ENCODE measurements around the gene ELK3.

Gene ELK3

GRCh38 chr12:96237465-96238077 lies 43.4 kb downstream of the ELK3 start:
- TF ChIP-seq ZFP3 (CRISPR knock-in tag; IDR thresholded peaks at IDR 0.05) = peak; percentile 60; the same call in 1 of the 2 replicates
- TF ChIP-seq CSDC2 (CRISPR knock-in tag; IDR thresholded peaks at IDR 0.05) = no peak
- peak; percentile 62 for ATAC-seq

DNA sequence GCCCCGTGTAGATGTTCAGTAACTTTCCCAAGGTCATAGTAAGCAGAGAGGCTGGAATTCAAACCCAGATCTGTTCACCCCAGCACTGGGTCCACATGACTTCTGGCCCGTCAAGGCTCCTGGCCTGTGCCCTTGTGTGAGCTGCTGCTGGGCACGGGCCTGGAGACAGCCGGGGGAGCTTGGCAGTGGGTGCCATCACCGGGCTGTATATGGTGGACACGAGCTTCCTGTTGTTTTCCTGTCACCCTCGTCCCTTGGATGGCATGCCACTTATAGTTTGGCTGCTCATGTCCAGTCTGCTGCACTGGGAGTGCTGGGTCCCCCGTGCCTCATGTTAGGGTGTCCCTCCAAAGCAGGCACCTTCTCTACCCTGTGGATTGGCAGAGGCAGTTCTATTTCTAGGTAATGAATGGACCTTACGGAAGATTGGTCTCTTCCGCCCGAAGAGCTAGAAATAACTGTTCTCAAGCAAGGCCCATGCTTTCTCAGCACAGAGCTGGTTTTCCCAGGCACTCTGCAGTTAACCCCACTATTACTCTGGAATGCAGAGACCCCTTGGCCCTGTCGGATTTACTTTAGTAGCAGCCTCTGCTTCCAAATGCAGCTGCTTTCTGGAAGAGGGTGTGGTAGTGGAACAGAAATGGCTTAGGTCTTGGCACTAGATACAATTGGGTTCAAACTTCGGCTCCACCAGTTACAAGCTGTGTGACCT lies 44.3 kb downstream of the ELK3 start:
- ATAC-seq = no peak

DNA sequence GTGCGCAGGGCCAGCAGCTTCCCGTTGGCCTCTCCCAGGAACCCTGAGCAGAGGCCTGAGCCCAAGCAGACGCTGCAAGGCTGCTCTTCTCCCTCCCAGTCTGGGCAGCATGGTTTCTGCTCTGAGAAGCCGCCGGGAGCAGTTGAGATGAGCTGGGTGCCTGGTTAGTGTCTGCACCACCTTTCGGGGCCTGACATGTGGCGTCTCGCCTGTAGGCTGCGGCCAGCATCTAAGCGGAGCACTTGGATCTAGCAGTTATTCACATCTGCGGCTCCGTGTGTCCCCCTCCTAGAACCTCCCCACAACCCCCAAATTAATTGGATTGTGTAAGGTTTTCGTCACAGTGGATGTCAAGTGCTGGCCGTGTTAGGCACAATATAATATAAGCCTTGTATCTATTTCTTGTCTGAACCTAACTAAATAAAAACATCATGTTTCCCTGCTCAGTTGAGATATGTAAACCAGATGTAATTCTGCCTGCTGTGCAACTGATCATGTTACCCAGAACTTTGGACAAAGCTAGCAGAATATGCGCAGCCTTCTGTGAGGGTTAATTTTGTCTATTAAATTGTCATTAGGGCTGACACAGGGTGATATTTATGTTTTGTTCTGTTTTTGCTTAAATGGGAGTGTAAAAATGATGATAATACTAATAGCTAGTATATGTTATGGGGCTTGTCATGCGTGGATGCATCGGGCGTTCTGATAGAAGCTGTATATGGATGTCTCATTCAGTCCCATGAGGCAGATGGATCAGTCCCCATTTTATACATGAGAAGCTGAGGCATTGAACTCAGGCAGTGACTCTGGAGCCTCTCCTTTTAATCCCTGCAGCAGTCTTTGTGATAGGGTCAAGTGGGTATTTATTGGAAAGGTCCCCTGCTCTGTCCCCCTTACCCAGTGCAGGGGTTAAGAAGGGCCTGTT lies 45.8 kb downstream of the ELK3 start:
- ATAC-seq = peak; percentile 84
- no peak for TF ChIP-seq ESRRG (CRISPR knock-in tag; IDR thresholded peaks at IDR 0.05)
- TF ChIP-seq, protein P1, sequence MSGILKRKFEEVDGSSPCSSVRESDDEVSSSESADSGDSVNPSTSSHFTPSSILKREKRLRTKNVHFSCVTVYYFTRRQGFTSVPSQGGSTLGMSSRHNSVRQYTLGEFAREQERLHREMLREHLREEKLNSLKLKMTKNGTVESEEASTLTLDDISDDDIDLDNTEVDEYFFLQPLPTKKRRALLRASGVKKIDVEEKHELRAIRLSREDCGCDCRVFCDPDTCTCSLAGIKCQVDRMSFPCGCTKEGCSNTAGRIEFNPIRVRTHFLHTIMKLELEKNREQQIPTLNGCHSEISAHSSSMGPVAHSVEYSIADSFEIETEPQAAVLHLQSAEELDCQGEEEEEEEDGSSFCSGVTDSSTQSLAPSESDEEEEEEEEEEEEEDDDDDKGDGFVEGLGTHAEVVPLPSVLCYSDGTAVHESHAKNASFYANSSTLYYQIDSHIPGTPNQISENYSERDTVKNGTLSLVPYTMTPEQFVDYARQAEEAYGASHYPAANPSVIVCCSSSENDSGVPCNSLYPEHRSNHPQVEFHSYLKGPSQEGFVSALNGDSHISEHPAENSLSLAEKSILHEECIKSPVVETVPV (CRISPR knock-in tag; IDR thresholded peaks at IDR 0.05) = no peak
- no peak for TF ChIP-seq OSR1 (CRISPR knock-in tag; IDR thresholded peaks at IDR 0.05)
- no peak for TF ChIP-seq ZFP3 (CRISPR knock-in tag; IDR thresholded peaks at IDR 0.05)
- TF ChIP-seq SNAI2 (CRISPR knock-in tag; IDR thresholded peaks at IDR 0.05) = no peak
- TF ChIP-seq, protein P2, sequence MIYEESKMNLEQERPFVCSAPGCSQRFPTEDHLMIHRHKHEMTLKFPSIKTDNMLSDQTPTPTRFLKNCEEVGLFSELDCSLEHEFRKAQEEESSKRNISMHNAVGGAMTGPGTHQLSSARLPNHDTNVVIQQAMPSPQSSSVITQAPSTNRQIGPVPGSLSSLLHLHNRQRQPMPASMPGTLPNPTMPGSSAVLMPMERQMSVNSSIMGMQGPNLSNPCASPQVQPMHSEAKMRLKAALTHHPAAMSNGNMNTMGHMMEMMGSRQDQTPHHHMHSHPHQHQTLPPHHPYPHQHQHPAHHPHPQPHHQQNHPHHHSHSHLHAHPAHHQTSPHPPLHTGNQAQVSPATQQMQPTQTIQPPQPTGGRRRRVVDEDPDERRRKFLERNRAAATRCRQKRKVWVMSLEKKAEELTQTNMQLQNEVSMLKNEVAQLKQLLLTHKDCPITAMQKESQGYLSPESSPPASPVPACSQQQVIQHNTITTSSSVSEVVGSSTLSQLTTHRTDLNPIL (CRISPR knock-in tag; IDR thresholded peaks at IDR 0.05; ENCODE audit: low read depth) = no peak
- TF ChIP-seq, protein P3, sequence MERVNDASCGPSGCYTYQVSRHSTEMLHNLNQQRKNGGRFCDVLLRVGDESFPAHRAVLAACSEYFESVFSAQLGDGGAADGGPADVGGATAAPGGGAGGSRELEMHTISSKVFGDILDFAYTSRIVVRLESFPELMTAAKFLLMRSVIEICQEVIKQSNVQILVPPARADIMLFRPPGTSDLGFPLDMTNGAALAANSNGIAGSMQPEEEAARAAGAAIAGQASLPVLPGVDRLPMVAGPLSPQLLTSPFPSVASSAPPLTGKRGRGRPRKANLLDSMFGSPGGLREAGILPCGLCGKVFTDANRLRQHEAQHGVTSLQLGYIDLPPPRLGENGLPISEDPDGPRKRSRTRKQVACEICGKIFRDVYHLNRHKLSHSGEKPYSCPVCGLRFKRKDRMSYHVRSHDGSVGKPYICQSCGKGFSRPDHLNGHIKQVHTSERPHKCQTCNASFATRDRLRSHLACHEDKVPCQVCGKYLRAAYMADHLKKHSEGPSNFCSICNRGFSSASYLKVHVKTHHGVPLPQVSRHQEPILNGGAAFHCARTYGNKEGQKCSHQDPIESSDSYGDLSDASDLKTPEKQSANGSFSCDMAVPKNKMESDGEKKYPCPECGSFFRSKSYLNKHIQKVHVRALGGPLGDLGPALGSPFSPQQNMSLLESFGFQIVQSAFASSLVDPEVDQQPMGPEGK (CRISPR knock-in tag; IDR thresholded peaks at IDR 0.05; ENCODE audit: borderline replicate concordance) = peak; percentile 41; the same call in 1 of the 2 replicates
- TF ChIP-seq RARB (CRISPR knock-in tag; IDR thresholded peaks at IDR 0.05) = no peak
- TF ChIP-seq POU6F1 (CRISPR knock-in tag; IDR thresholded peaks at IDR 0.05; ENCODE audit: borderline replicate concordance, low read depth) = no peak
- TF ChIP-seq TOX (CRISPR knock-in tag; IDR thresholded peaks at IDR 0.05; ENCODE audit: borderline replicate concordance) = peak; percentile 62
- no peak for TF ChIP-seq CSDC2 (CRISPR knock-in tag; IDR thresholded peaks at IDR 0.05)
- TF ChIP-seq TCF4 (CRISPR knock-in tag; IDR thresholded peaks at IDR 0.05; ENCODE audit: borderline replicate concordance) = peak; percentile 95
- no peak for TF ChIP-seq ARNTL (CRISPR knock-in tag; IDR thresholded peaks at IDR 0.05; ENCODE audit: borderline replicate concordance, low read depth)
- TF ChIP-seq ISL1 (CRISPR knock-in tag; IDR thresholded peaks at IDR 0.05) = no peak

More for the DNA sequence above, 44.3 kb downstream of the ELK3 start:
- TF ChIP-seq ZFP30 (CRISPR knock-in tag; IDR thresholded peaks at IDR 0.05) (no peak), BACH2 (CRISPR knock-in tag; IDR thresholded peaks at IDR 0.05; ENCODE audit: borderline replicate concordance) (no peak), TCF4 (CRISPR knock-in tag; IDR thresholded peaks at IDR 0.05; ENCODE audit: borderline replicate concordance) (no peak), ESRRG (CRISPR knock-in tag; IDR thresholded peaks at IDR 0.05) (no peak), POU6F1 (CRISPR knock-in tag; IDR thresholded peaks at IDR 0.05; ENCODE audit: borderline replicate concordance, low read depth) (no peak), ZFP3 (CRISPR knock-in tag; IDR thresholded peaks at IDR 0.05) (no peak), ZNF8 (CRISPR knock-in tag; IDR thresholded peaks at IDR 0.05) (no peak), GLIS3 (CRISPR knock-in tag; IDR thresholded peaks at IDR 0.05) (no peak), ZC3H10 (CRISPR knock-in tag; IDR thresholded peaks at IDR 0.05) (no peak), ARNTL (CRISPR knock-in tag; IDR thresholded peaks at IDR 0.05; ENCODE audit: borderline replicate concordance, low read depth) (no peak), CSDC2 (CRISPR knock-in tag; IDR thresholded peaks at IDR 0.05) (no peak), TOX (CRISPR knock-in tag; IDR thresholded peaks at IDR 0.05; ENCODE audit: borderline replicate concordance) (no peak)
- TF ChIP-seq, protein P3 (CRISPR knock-in tag; IDR thresholded peaks at IDR 0.05; ENCODE audit: borderline replicate concordance) = no peak
- TF ChIP-seq, protein P1 (CRISPR knock-in tag; IDR thresholded peaks at IDR 0.05) = no peak
